Measurements from ENCODE around the gene ARL2.
A peak's percentile ranks its signal among the peaks of the same experiment; 100 is the strongest.
"Not testable (repeated sequence)": the region's sequence is repeated elsewhere in the genome, so short reads cannot be mapped to it uniquely, and the experiment has no call there.

The ARL2 gene

GRCh38 chr11:65013888-65014725, at the start of gene ARL2:
Gene ARL2 (plus strand): TSS chr11:65014160. CDS start chr11:65014208, 48 bp downstream.
- DNase-seq = peak; percentile 95

- DNase-seq = no peak
Observed at GRCh38 chr11:64967375-64967774, 46.6 kb upstream of the ARL2 start.

- DNase-seq = no peak
Observed at GRCh38 chr11:64969209-64969608, 44.8 kb upstream of the ARL2 start.

- DNase-seq = no peak
Observed at GRCh38 chr11:64970731-64971151, 43.2 kb upstream of the ARL2 start.

- DNase-seq = peak; percentile 68
Observed at GRCh38 chr11:64971421-64972233, 42.3 kb upstream of the ARL2 start, which contains the start of gene MAJIN. Gene MAJIN (minus strand): TSS chr11:64972108. CDS start chr11:64959405, 12,703 bp downstream.

GRCh38 chr11:64974124-64974523, 39.8 kb upstream of the ARL2 start:
- DNase-seq = no peak

GRCh38 chr11:64976651-64977050, 37.3 kb upstream of the ARL2 start:
- DNase-seq = no peak

- not testable (repeated sequence) for DNase-seq
Observed at GRCh38 chr11:64983339-64983738, 30.6 kb upstream of the ARL2 start.

- DNase-seq = no peak
Observed at GRCh38 chr11:64987998-64988854, 25.7 kb upstream of the ARL2 start.

- no peak for DNase-seq
Observed at GRCh38 chr11:64989416-64989815, 24.5 kb upstream of the ARL2 start.

- no peak for DNase-seq
Observed at GRCh38 chr11:64990222-64990923, 23.6 kb upstream of the ARL2 start.

GRCh38 chr11:64994318-64994717, 19.6 kb upstream of the ARL2 start:
- DNase-seq = no peak

GRCh38 chr11:64996327-64996709, 17.6 kb upstream of the ARL2 start:
- DNase-seq = no peak

GRCh38 chr11:64996710-64997380, 17.1 kb upstream of the ARL2 start, which contains the start of gene BATF2:
Gene BATF2 (minus strand): TSS chr11:64996971. CDS start chr11:64996914, 57 bp downstream.
- DNase-seq = peak; percentile 83

- DNase-seq = no peak
Observed at GRCh38 chr11:64998141-64998540, 15.8 kb upstream of the ARL2 start.

GRCh38 chr11:64998690-64999431, 15.1 kb upstream of the ARL2 start:
- DNase-seq = no peak

- DNase-seq = no peak
Observed at GRCh38 chr11:64999478-64999877, 14.5 kb upstream of the ARL2 start.

- DNase-seq = no peak
Observed at GRCh38 chr11:65002706-65003105, 11.3 kb upstream of the ARL2 start.

- DNase-seq = peak; percentile 76
Observed at GRCh38 chr11:65003282-65003681, 10.7 kb upstream of the ARL2 start.

GRCh38 chr11:65003968-65004367, 10.0 kb upstream of the ARL2 start:
- not testable (repeated sequence) for DNase-seq

- no peak for DNase-seq
Observed at GRCh38 chr11:65008016-65008415, 5.9 kb upstream of the ARL2 start.
